Nephron (organoid): ENCODE measurements around the gene TOP1.

Experiments used
- H3K27ac Mint-ChIP-seq, 3 experiments: 2 replicates each; pipeline ENCODE4 v1.8.0; 2020; ENCODE audit warnings: mixed read lengths in 3 of 3, mild to moderate bottlenecking in 2 of 3, moderate library complexity in 1 of 3
- H3K27me3 Mint-ChIP-seq: 2 replicates; pipeline ENCODE4 v1.8.0; 2021; ENCODE audit warnings: low read depth, mild to moderate bottlenecking, moderate library complexity, mixed read lengths
- H3K36me3 Mint-ChIP-seq: 2 replicates; pipeline ENCODE4 v1.8.0; 2020; ENCODE audit warnings: low read depth, mixed read lengths
- H3K4me1 Mint-ChIP-seq: 2 replicates; pipeline ENCODE4 v1.8.0; 2020; ENCODE audit warnings: mixed read lengths
- H3K4me3 Mint-ChIP-seq, 3 experiments: 2 replicates each; pipeline ENCODE4 v1.8.0; 2020; ENCODE audit warnings: mild to moderate bottlenecking in 3 of 3, mixed read lengths in 3 of 3, moderate library complexity in 2 of 3
- H3K9me3 Mint-ChIP-seq: 2 replicates; pipeline ENCODE4 v1.8.0; 2020; ENCODE audit warnings: mixed read lengths
- CTCF ChIP-seq, 3 experiments: fragments of 200-600 bp; sonication (generic); IDR thresholded peaks; one replicate each; pipeline ENCODE4 v1.5.0; 2021; ENCODE audit warnings: antibody characterized with exemption in 3 of 3; ENCODE audit not compliant: unreplicated experiment in 3 of 3

The TOP1 gene

GRCh38 chr20:41094353-41095055, 65.9 kb downstream of the TOP1 start:
- H3K4me3 Mint-ChIP-seq, result no peak overlapping the region
- no peaks in the 10 kb centered on the region for H3K27me3 Mint-ChIP-seq
- peaks cover 25% of the 10 kb centered on the region for H3K4me1 Mint-ChIP-seq
- H3K36me3 Mint-ChIP-seq, result peaks cover 76% of the 10 kb centered on the region
- no peaks in the 10 kb centered on the region for H3K9me3 Mint-ChIP-seq
- H3K27ac Mint-ChIP-seq, result peak overlapping the region; percentile 64 to 82 (median 78)
- TF ChIP-seq CTCF (IDR thresholded peaks at IDR 0.05; ENCODE audit: unreplicated experiment in 3 of 3), result no peak

DNA sequence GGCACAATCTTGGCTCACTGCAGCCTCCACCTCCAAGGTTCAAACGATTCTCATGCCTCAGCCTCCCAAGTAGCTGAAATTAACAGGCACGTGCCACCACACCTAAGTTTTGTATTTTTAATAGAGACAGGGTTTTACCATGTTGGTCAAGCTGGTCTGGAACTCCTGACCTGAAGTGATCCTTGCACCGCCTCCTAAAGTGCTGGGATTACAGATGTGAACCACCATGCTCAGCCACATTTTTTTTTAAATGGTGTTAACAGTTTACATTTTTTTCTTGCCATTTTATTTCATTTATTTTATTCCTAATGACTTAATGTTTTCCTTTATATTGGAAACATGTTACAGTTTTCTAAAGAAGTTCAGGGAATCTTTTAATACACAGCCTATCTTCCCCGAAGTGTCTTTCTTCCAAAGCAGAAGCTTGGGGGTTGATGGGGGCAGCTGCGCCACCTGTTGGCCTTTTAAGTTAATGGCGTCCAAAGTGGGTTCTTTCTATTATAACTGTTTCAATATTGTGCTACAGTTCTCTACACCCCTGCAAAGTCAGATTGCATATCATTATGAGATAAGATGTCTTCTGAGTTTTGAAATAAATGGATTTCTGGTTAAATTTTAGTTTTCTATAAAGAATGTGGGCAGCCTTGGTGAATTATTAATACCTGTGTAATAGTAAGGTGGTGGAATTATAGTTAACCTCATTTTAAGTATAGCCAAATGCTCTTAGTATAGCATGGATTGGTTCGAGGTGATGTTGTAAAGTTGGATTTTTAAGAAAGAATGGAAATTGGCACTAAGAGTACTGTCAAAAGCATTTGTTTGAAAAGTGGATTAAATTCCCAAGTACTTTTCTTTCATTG, 66.7 kb downstream of the TOP1 start:
- peak; percentile 82 to 85 (median 85) for TF ChIP-seq CTCF (IDR thresholded peaks at IDR 0.05; ENCODE audit: unreplicated experiment in 3 of 3)
- H3K27ac Mint-ChIP-seq, result peak overlapping the region; percentile 40 to 82 (median 55)
- no peaks in the 10 kb centered on the region for H3K9me3 Mint-ChIP-seq
- H3K4me1 Mint-ChIP-seq, result peaks cover 25% of the 10 kb centered on the region
- no peak overlapping the region for H3K4me3 Mint-ChIP-seq
- peaks cover 78% of the 10 kb centered on the region for H3K36me3 Mint-ChIP-seq
- no peaks in the 10 kb centered on the region for H3K27me3 Mint-ChIP-seq

DNA sequence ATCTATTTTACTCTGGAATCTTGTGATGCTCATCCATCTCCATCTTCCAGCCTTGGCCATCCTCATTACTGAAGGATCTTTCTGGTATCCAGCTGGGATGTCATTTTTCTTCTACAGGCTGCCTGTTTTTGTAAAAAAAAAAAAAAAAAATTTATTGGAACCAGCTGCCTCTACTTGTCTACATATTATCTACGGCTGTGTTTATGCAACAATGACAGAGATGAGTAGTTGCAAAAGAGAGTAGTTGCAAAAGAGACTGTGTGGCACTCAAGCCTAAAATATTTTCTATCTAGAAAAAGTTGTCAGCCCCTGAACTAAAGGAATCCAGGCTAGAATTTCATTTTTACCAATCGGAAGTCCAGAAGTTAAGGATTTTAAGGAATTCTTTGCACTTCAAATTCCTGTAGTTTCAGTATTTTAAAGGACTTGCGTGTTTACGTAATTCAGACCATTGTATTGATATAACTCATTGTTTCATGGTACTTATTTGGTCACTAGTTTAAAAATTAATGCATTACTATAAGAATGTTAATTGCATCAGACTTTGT, 70.2 kb downstream of the TOP1 start:
- Mint-ChIP-seq H3K4me3 (no peak overlapping the region), H3K36me3 (peaks cover 73% of the 10 kb centered on the region), H3K27ac (peak overlapping the region in 1 of 3 experiments; percentile 9), H3K27me3 (no peaks in the 10 kb centered on the region), H3K4me1 (peaks cover 16% of the 10 kb centered on the region), H3K9me3 (no peaks in the 10 kb centered on the region)
- no peak for TF ChIP-seq CTCF (IDR thresholded peaks at IDR 0.05; ENCODE audit: unreplicated experiment in 3 of 3)

DNA sequence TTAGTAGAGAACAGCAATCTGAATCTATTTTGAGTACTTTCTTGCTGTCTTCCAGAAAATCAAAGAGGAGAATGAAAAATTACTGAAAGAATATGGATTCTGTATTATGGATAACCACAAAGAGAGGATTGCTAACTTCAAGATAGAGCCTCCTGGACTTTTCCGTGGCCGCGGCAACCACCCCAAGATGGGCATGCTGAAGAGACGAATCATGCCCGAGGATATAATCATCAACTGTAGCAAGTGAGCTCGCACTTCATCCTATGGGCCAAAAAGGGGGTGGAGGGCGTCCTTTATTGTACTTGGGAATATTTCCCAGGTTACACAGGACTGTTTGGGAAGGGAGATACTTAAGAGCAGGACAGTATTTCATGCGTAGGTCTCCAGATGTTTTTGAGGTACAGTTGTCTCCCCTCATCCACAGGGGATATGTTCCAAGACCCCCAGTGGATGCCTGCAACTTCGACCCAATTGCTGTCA, 71.4 kb downstream of the TOP1 start:
- no peak for TF ChIP-seq CTCF (IDR thresholded peaks at IDR 0.05; ENCODE audit: unreplicated experiment in 3 of 3)
- peaks cover 79% of the 10 kb centered on the region for H3K36me3 Mint-ChIP-seq

DNA sequence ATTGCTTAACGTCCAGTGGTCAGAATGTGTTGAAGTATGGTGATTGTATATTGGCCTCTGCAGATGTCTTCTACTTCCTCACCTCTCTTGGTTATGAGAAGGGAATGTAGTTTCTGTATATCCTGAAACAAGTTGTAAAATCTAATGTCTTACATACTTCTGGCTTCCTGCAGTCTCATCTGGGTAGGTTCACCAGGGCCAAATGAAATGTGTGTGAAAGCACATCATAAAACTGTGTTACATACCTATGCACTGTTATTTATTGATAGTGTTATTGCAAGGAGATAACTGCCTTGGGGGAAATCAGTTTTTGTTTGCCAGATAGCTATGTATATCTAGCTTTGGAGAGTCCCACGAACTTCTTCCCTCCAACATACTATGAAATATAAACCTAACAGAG, 73.0 kb downstream of the TOP1 start:
- no peak for TF ChIP-seq CTCF (IDR thresholded peaks at IDR 0.05; ENCODE audit: unreplicated experiment in 3 of 3)
- H3K9me3 Mint-ChIP-seq, result no peaks in the 10 kb centered on the region
- H3K36me3 Mint-ChIP-seq, result peaks cover 73% of the 10 kb centered on the region
- H3K27ac Mint-ChIP-seq, result no peak overlapping the region
- no peak overlapping the region for H3K4me3 Mint-ChIP-seq
- H3K4me1 Mint-ChIP-seq, result peaks cover 3% of the 10 kb centered on the region
- H3K27me3 Mint-ChIP-seq, result no peaks in the 10 kb centered on the region

More for the DNA sequence above, 71.4 kb downstream of the TOP1 start:
- no peak overlapping the region for H3K4me3 Mint-ChIP-seq
- H3K27ac Mint-ChIP-seq, result no peak overlapping the region
- peaks cover 9% of the 10 kb centered on the region for H3K4me1 Mint-ChIP-seq
- H3K27me3 Mint-ChIP-seq, result no peaks in the 10 kb centered on the region
- H3K9me3 Mint-ChIP-seq, result no peaks in the 10 kb centered on the region
